PC-9 (cell line): ENCODE data around the gene CDK6. TPM values are rescaled to one million over a fixed set of nuclear protein-coding genes. Genes with fewer than 3 reads are reported as not detected.
"Not testable (repeated sequence)": the region's sequence is repeated elsewhere in the genome, so short reads cannot be mapped to it uniquely, and the experiment has no call there.

Experiments used
- BruUV-seq: library from RNA; stranded (reverse); fragments of 400-500 nt; replicated peaks from 2 replicates; lab custom pipeline; 2021; lab: Mats Ljungman, UMichigan
- CTCF ChIA-PET: fragments of 300-600 bp; sonication (Branson Sonifier 250); formaldehyde crosslinking; loops from one replicate; lab custom pipeline; 2022; ENCODE audit warnings: antibody characterized with exemption; lab: Charles Lee
- POLR2A ChIA-PET: fragments of 300-600 bp; sonication (Branson Sonifier 250); formaldehyde crosslinking; loops from one replicate; lab custom pipeline; 2022; ENCODE audit warnings: antibody characterized with exemption; ENCODE audit not compliant: unreplicated experiment; lab: Charles Lee
- DNase-seq, 2 experiments: peaks; one replicate each; pipeline versions ENCODE4 v3.0.0 to v3.0.0-alpha.2; 2015 to 2022; ENCODE audit warnings: mixed read lengths in 1 of 2
- H2AFZ ChIP-seq: fragments of 200-600 bp; sonication (generic); 2 replicates; pipeline ENCODE4 v1.8.1; 2017; ENCODE audit warnings: antibody characterized with exemption
- H3F3A ChIP-seq: fragments of 200-600 bp; sonication (generic); 2 replicates; pipeline ENCODE4 v1.8.1; 2017; ENCODE audit warnings: antibody characterized with exemption, mild to moderate bottlenecking, low read depth; ENCODE audit not compliant: insufficient read depth
- H3K27ac ChIP-seq: fragments of 200-600 bp; sonication (generic); 2 replicates; pipeline ENCODE4 v1.6.1; 2016; ENCODE audit warnings: mixed run types
- H3K27me3 ChIP-seq: fragments of 200-600 bp; sonication (generic); 2 replicates; pipeline ENCODE4 v1.6.1; 2016; ENCODE audit warnings: low read depth, mixed run types; ENCODE audit not compliant: insufficient read depth
- H3K36me3 ChIP-seq: fragments of 200-600 bp; sonication (generic); 2 replicates; pipeline ENCODE4 v1.6.1; 2016; ENCODE audit warnings: low read depth, mixed run types
- H3K4me1 ChIP-seq: fragments of 200-600 bp; sonication (generic); replicated peaks from 2 replicates; pipeline ENCODE4 v1.6.1; 2016; ENCODE audit warnings: mixed run types; ENCODE audit not compliant: insufficient read depth
- H3K4me2 ChIP-seq: fragments of 200-600 bp; sonication (generic); 2 replicates; pipeline ENCODE4 v1.6.1; 2017; ENCODE audit warnings: mixed run types
- H3K4me3 ChIP-seq: fragments of 200-600 bp; sonication (generic); 2 replicates; pipeline ENCODE4 v1.6.1; 2016; ENCODE audit warnings: mixed run types
- H3K79me2 ChIP-seq: fragments of 200-600 bp; sonication (generic); 2 replicates; pipeline ENCODE4 v1.6.1; 2017; ENCODE audit warnings: low read depth, mixed run types
- H3K9me2 ChIP-seq: fragments of 200-600 bp; sonication (generic); 2 replicates; pipeline ENCODE4 v1.8.1; 2017; ENCODE audit warnings: mild to moderate bottlenecking; ENCODE audit not compliant: insufficient read depth
- H3K9me3 ChIP-seq: fragments of 200-600 bp; sonication (generic); 2 replicates; pipeline ENCODE4 v1.8.1; 2016; ENCODE audit warnings: low read depth; ENCODE audit not compliant: insufficient read depth
- H4K20me1 ChIP-seq: fragments of 200-600 bp; sonication (generic); 2 replicates; pipeline ENCODE4 v1.8.1; 2017; ENCODE audit not compliant: insufficient read depth
- CTCF ChIP-seq: fragments of 200-600 bp; sonication (generic); conservative IDR thresholded peaks from 2 replicates; pipeline ENCODE4 v1.6.1; 2017; ENCODE audit warnings: mixed run types, antibody characterized with exemption, mild to moderate bottlenecking, moderate library complexity
- EZH2 ChIP-seq: fragments of 200-600 bp; sonication (generic); IDR thresholded peaks from 2 replicates; pipeline ENCODE4 v1.8.0; 2017; ENCODE audit warnings: antibody characterized with exemption, low read depth
- intact Hi-C: fragments of 100-400 bp; cut with micrococcal nuclease; formaldehyde crosslinking; loops from one replicate; pipeline ENCODE4 v1.10.0; 2022; ENCODE audit not compliant: unreplicated experiment
- total RNA-seq: library from RNA; stranded (reverse); gene quantifications from 2 replicates; pipeline ENCODE4 v1.2.3, GENCODE V29; 2021

Gene CDK6
- total RNA-seq, 1 experiment from 2014 or later: 49.5 TPM

- H3K27me3 ChIP-seq: no peaks in the 10 kb centered on the region
- ChIA-PET POLR2A (interaction anchor here (0.6 kb wide), 1 partner anchor 22 kb away, joined by 4 read pairs; no protein-coding TSS in a partner anchor), CTCF (no interaction called here)
- H3K4me1 ChIP-seq: peaks cover 14% of the 10 kb centered on the region
- H3K36me3 ChIP-seq: no peaks in the 10 kb centered on the region
- H3K9me3 ChIP-seq: peaks cover 13% of the 10 kb centered on the region; the same call in 1 of the 2 replicates
- no peak overlapping the region for H2AFZ ChIP-seq
- no TSS peak for BruUV-seq
- no peaks in the 10 kb centered on the region for H4K20me1 ChIP-seq
- no peak overlapping the region for H3K4me3 ChIP-seq
- no peak for DNase-seq
- H3K79me2 ChIP-seq: peaks cover 28% of the 10 kb centered on the region
- H3F3A ChIP-seq: peaks cover 5% of the 10 kb centered on the region
- intact Hi-C loops: no loop called here
- 0 out of 2 replicates have a peak overlapping the region, but pooled peaks have one; percentile 19 for H3K4me2 ChIP-seq
- no peak for TF ChIP-seq EZH2
- TF ChIP-seq CTCF: no peak
- H3K9me2 ChIP-seq: no peaks in the 10 kb centered on the region
- 0 out of 2 replicates have a peak overlapping the region, but pooled peaks have one; percentile 8 for H3K27ac ChIP-seq
Measured at GRCh38 chr7:92747041-92747835, 89.1 kb downstream of the CDK6 start.

- 0 out of 2 replicates have a peak, but pooled peaks cover 6% of the 10 kb centered on the region for H3K9me3 ChIP-seq
- BruUV-seq: no TSS peak
- no peaks in the 10 kb centered on the region for H3K9me2 ChIP-seq
- no peak overlapping the region for H3K4me2 ChIP-seq
- ChIA-PET POLR2A (no interaction called here), CTCF (no interaction called here)
- no peak overlapping the region for H2AFZ ChIP-seq
- H4K20me1 ChIP-seq: no peaks in the 10 kb centered on the region; the same call in 1 of the 2 replicates
- no peak for DNase-seq
- no peak overlapping the region for H3K4me3 ChIP-seq
- peaks cover 17% of the 10 kb centered on the region for H3K79me2 ChIP-seq
- peaks cover 6% of the 10 kb centered on the region; the same call in 1 of the 2 replicates for H3F3A ChIP-seq
- no peaks in the 10 kb centered on the region for H3K36me3 ChIP-seq
- intact Hi-C loops: no loop called here
- H3K27me3 ChIP-seq: no peaks in the 10 kb centered on the region
- peaks cover 25% of the 10 kb centered on the region for H3K4me1 ChIP-seq
- no peak for TF ChIP-seq CTCF
- no peak for TF ChIP-seq EZH2
- H3K27ac ChIP-seq: no peak overlapping the region
Measured at GRCh38 chr7:92745241-92745640, 91.1 kb downstream of the CDK6 start.

GRCh38 chr7:92744180-92744579 is 92.2 kb downstream of the CDK6 start:
- POLR2A ChIA-PET, H3F3A ChIP-seq, H3K4me2 ChIP-seq, H3K27ac ChIP-seq, H3K27me3 ChIP-seq, H3K9me2 ChIP-seq, H2AFZ ChIP-seq, BruUV-seq, H3K4me3 ChIP-seq, H3K36me3 ChIP-seq, CTCF ChIA-PET, H3K9me3 ChIP-seq, H4K20me1 ChIP-seq, intact Hi-C loops, DNase-seq: not testable (repeated sequence)
- peaks cover 21% of the 10 kb centered on the region for H3K79me2 ChIP-seq
- peaks cover 27% of the 10 kb centered on the region for H3K4me1 ChIP-seq
